ENCODE results near the gene COL1A1.

COL1A1 gene

DNA sequence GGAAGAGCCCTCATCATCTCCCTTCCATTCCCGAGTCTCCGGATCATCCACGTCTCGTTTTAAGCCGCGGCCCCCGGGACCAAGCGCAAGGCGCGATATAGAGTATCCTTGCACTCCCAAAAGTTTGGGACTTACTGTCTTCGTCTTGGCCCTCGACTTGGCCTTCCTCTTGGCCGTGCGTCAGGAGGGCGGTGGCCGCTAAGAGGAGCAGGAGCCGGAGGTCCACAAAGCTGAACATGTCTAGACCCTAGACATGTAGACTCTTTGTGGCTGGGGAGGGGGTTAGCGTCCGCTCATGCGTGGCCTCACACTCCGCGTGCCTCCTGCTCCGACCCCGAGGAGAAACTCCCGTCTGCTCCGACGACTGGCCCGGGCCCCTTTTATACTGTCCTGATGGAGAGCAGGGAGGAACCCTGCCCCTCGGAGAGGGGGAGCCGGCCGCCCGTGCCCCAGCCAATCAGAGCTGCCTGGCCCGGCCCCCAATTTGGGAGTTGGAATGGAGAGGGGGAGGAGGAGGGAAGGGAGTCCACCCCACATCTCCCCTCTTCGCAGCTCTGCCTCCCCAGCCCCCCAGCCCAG is at the start of gene COL1A1:
TSS of gene COL1A1 (minus strand) at position 356 of the 579 bp plus-strand sequence. CDS start at position 238, 118 bp downstream.
- in situ Hi-C loops (cut with HindIII; ENCODE audit: low sequenced_read_pairs) = loop anchor here (5.0 kb wide), 1 partner anchor 66 kb away; no protein-coding TSS in a partner anchor

- in situ Hi-C loops (cut with HindIII; ENCODE audit: low sequenced_read_pairs) = no loop called here
Measured at GRCh38 chr17:50248255-50248654, 46.8 kb upstream of the COL1A1 start.

- in situ Hi-C loops (cut with HindIII; ENCODE audit: low sequenced_read_pairs) = no loop called here
Measured at GRCh38 chr17:50244771-50245170, 43.3 kb upstream of the COL1A1 start.

- in situ Hi-C loops (cut with HindIII; ENCODE audit: low sequenced_read_pairs) = no loop called here
Measured at GRCh38 chr17:50241431-50241830, 40.0 kb upstream of the COL1A1 start.

DNA sequence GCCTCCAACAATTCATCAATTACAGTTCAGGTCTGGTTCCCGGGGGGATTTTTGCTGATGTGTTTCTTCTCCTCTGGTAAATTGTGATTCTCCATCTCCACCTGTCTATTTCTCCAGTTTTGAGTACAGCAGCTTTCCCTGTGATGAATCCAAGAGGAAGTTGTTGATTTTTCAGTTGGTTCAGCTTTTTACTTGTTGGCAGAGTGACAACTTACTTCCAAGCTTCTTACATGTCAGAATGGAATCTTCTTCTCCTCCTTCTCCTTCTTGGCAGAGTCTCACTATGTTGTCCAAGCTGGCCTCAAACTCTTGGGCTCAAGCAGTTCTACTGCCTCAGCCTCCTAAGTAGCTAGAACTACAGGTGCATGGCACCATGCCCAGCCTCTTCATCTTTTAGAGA is 39.4 kb upstream of the COL1A1 start:
- in situ Hi-C loops (cut with HindIII; ENCODE audit: low sequenced_read_pairs) = no loop called here

DNA sequence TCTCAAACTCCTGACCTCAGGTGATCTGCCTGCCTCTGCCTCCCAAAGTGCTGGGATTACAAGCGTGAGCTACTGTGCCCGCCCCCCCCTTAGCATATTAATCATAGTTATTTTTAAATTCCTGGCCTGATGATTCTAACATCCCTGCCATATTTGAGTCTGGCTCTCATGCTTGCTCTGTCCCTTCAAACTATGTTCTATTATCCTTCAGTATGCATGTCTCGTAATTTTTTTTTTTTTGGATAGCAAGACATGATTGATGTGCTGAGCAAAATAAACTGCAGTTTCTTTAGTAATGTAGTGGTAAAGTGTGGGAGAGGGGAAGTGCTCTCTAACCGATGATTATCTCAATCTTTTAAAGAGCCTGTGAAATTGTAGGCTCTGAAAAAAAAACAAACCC is 38.5 kb upstream of the COL1A1 start:
- in situ Hi-C loops (cut with HindIII; ENCODE audit: low sequenced_read_pairs) = no loop called here

GRCh38 chr17:50238601-50239280 is 37.3 kb upstream of the COL1A1 start:
- in situ Hi-C loops (cut with HindIII; ENCODE audit: low sequenced_read_pairs) = no loop called here

DNA sequence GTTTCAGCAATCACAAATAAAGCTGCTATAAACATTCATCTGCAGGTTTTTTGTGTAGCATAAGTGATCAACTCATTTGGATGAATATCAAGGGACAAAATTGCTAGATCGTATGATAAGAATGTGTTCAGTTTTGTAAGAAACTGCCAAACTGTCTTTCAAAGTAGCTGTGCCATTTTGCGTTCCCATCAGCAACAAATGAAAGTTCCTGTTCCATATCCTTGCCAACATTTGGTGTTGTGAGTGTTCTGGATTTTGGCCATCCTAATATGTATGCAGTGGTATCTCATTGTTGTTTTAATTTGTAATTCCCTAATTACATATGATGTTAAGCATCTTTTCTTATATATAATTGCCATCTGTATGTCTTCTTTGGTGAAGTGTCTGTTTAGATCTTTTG is 36.5 kb upstream of the COL1A1 start:
- in situ Hi-C loops (cut with HindIII; ENCODE audit: low sequenced_read_pairs) = no loop called here

DNA sequence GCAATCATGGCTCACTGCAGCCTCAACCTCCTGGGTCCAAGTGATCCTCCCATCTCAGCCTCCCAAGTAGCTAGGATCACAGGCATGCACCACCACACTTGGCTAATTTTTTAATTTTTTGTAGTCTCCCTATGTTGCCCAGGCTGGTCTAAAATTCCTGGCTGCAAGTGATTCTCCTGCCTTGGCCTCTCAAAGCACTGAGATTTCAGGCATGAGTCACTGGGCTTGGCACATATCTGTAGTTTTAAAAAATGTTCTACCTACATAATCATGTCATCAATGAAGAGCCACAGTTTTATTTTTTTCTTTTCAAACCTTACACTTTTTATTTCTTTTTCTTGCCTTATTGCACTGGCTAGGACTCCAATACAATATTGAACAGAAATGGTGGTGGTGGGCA is 33.1 kb upstream of the COL1A1 start:
- in situ Hi-C loops (cut with HindIII; ENCODE audit: low sequenced_read_pairs) = no loop called here

- in situ Hi-C loops (cut with HindIII; ENCODE audit: low sequenced_read_pairs) = no loop called here
Measured at GRCh38 chr17:50225701-50226240, 24.3 kb upstream of the COL1A1 start.

DNA sequence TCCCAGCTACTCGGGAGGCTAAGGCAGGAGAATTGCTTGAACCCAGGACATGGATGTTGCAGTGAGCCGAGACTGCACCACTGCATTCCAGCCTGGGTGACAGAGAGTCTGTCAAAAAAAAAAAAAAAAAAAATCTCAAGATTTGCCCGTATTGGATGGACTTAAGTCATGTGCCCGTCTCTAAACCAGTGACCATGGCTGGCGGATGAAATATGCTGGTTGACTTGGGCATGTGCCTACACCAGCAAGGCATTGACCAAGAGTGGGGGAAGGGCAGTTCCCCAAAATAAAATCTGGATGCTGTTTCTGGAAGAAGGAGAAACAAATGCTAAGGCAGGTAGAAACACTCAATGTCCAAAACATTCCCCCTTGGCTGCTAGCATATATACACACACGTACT is 21.5 kb upstream of the COL1A1 start:
- in situ Hi-C loops (cut with HindIII; ENCODE audit: low sequenced_read_pairs) = no loop called here

GRCh38 chr17:50221864-50222545 is 20.6 kb upstream of the COL1A1 start:
- in situ Hi-C loops (cut with HindIII; ENCODE audit: low sequenced_read_pairs) = no loop called here

DNA sequence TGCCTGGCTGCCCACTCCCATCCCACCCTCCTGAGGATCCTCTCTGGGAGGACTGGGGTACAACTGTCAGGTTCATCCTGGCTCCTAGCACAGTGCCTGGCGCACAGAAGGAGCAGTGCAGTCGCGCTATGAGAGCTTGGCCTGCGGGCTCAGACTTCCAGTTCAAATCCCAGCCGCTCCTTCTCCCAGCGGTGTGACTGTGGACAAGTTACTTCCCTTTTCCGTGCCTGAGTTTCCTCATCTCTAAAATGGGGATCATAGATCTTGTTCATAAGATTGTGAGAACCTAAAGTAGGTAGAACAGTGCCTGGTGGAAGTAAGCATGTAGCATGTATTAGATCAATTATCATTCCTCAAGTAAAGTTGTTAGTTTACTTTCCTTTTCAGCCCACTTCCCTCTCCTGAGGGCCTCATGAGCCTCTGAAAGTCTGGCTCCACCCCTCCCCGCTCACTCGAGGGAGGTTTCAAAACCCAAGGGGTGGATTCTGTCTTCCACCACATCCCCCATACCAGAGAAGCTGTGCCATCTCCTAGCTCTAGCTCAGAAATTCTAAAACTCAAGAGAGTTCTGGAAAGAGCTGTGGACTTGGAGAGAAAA is 19.9 kb upstream of the COL1A1 start:
- in situ Hi-C loops (cut with HindIII; ENCODE audit: low sequenced_read_pairs) = no loop called here

- in situ Hi-C loops (cut with HindIII; ENCODE audit: low sequenced_read_pairs) = no loop called here
Measured at GRCh38 chr17:50220811-50221210, 19.4 kb upstream of the COL1A1 start.

DNA sequence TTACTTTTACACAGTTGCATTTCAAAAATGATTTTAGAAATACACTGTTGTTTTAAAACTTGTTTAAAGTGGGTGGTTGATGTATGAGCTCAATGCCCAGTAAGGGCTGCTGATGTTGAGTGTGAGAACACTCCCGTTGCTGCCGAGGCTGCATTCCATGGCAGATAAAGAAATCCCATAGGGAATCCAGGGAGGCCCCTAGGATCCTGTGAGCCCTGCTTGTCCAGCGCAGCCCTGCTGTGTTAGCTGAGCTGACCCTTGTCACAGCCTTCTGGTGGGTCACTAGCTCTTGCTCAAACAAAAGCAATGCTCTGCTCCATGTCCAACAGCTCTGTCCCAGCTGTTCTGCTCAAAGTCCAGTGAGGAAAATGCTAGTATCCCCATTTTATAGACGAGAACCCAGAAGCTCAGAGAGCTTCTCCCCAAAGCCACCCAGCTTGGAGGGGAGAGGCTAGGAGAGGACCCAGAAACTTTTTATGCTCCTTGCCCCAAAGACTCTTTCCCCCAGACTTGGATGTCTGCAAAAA is 18.6 kb upstream of the COL1A1 start:
- in situ Hi-C loops (cut with HindIII; ENCODE audit: low sequenced_read_pairs) = no loop called here

DNA sequence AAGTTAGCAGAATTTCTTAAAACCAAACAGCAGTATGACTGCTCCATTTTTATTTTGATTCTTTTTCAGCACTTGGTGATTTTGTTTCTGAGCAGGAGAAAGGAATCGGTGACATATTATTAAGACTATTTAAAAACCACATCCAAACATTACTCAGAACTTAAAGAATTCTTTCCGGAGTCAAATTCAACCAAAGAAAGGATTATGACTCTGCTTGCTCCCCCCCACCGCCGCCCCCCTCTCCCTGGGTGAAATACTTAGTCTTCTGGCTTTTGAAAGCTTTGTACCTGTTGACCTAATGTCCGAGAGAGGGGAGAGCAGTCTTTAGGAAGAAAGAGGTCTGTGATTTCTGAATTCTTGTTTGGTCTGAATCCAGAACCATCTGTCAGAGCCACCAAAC is 17.9 kb upstream of the COL1A1 start:
- in situ Hi-C loops (cut with HindIII; ENCODE audit: low sequenced_read_pairs) = no loop called here

DNA sequence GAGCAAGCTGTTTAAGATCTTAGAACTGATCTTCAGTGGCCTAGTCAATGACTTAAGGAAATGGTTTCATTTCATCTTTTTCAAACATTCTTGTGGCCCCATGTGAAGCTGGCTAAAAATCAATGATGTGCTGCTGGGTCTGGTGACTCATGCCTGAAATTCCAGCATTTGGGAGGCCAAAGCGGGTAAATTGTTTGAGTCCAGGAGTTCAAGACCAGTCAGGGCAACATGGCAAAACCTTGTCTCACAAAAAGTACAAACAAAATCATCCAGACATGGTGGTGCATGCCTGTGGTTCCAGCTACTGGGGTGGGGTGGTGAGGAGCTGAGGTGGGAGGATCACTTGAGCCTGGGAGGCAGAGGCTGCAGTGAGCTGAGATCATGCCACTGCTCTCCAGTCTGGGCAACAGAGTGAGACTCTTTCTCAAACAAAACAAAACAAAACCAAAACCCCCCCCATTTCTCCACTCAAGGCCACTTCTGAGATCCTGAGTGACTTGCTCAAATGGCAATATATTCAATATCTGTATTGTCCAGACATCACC is 17.4 kb upstream of the COL1A1 start:
- in situ Hi-C loops (cut with HindIII; ENCODE audit: low sequenced_read_pairs) = no loop called here

GRCh38 chr17:50218071-50218759 is 16.8 kb upstream of the COL1A1 start:
- in situ Hi-C loops (cut with HindIII; ENCODE audit: low sequenced_read_pairs) = no loop called here

GRCh38 chr17:50217591-50217990 is 16.2 kb upstream of the COL1A1 start:
- in situ Hi-C loops (cut with HindIII; ENCODE audit: low sequenced_read_pairs) = no loop called here

- in situ Hi-C loops (cut with HindIII; ENCODE audit: low sequenced_read_pairs) = no loop called here
Measured at GRCh38 chr17:50214976-50215760, 13.7 kb upstream of the COL1A1 start.
